ENCODE measurements around the gene ACADVL.

Gene ACADVL

GRCh38 chr17:7218166-7218565 is 1.6 kb upstream of the ACADVL start:
- Histone ChIP-seq H3K9ac (no peak overlapping the region), H3K27ac (no peak overlapping the region), H3K4me2 (no peak overlapping the region), H3K27me3 (ENCODE audit: insufficient read depth, low read depth) (no peaks in the 10 kb centered on the region), H3K79me2 (ENCODE audit: insufficient read depth, low read depth) (no peaks in the 10 kb centered on the region), H2AFZ (ENCODE audit: low read depth) (no peak overlapping the region), H3K36me3 (ENCODE audit: insufficient read depth) (no peaks in the 10 kb centered on the region), H3K4me1 (ENCODE audit: low read depth, poor library complexity, severe bottlenecking) (no peaks in the 10 kb centered on the region), H3K4me3 (IDR thresholded peaks at IDR 0.05; ENCODE audit: insufficient read depth, low read depth, low read length) (no peak overlapping the region), H4K20me1 (ENCODE audit: insufficient read depth) (no peaks in the 10 kb centered on the region)
- TF ChIP-seq, protein P1, sequence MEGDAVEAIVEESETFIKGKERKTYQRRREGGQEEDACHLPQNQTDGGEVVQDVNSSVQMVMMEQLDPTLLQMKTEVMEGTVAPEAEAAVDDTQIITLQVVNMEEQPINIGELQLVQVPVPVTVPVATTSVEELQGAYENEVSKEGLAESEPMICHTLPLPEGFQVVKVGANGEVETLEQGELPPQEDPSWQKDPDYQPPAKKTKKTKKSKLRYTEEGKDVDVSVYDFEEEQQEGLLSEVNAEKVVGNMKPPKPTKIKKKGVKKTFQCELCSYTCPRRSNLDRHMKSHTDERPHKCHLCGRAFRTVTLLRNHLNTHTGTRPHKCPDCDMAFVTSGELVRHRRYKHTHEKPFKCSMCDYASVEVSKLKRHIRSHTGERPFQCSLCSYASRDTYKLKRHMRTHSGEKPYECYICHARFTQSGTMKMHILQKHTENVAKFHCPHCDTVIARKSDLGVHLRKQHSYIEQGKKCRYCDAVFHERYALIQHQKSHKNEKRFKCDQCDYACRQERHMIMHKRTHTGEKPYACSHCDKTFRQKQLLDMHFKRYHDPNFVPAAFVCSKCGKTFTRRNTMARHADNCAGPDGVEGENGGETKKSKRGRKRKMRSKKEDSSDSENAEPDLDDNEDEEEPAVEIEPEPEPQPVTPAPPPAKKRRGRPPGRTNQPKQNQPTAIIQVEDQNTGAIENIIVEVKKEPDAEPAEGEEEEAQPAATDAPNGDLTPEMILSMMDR (conservative IDR thresholded peaks at IDR 0.05; ENCODE audit: low read depth, low read length), result no peak

- Histone ChIP-seq H3K4me1 (ENCODE audit: low read depth, poor library complexity, severe bottlenecking) (no peaks in the 10 kb centered on the region), H4K20me1 (ENCODE audit: insufficient read depth) (no peaks in the 10 kb centered on the region), H3K4me3 (IDR thresholded peaks at IDR 0.05; ENCODE audit: insufficient read depth, low read depth, low read length) (no peak overlapping the region), H3K36me3 (ENCODE audit: insufficient read depth) (no peaks in the 10 kb centered on the region), H3K4me2 (no peak overlapping the region), H2AFZ (ENCODE audit: low read depth) (no peak overlapping the region), H3K79me2 (ENCODE audit: insufficient read depth, low read depth) (no peaks in the 10 kb centered on the region), H3K27ac (no peak overlapping the region), H3K9ac (no peak overlapping the region), H3K27me3 (ENCODE audit: insufficient read depth, low read depth) (no peaks in the 10 kb centered on the region)
- TF ChIP-seq, protein P1 (conservative IDR thresholded peaks at IDR 0.05; ENCODE audit: low read depth, low read length), result no peak
Measured at GRCh38 chr17:7218758-7219157, 980 bp upstream of the ACADVL start.

GRCh38 chr17:7219229-7219811 is 418 bp upstream of the ACADVL start:
- H3K79me2 ChIP-seq (ENCODE audit: insufficient read depth, low read depth), result no peaks in the 10 kb centered on the region
- H4K20me1 ChIP-seq (ENCODE audit: insufficient read depth), result no peaks in the 10 kb centered on the region
- H3K36me3 ChIP-seq (ENCODE audit: insufficient read depth), result no peaks in the 10 kb centered on the region
- H3K27ac ChIP-seq, result no peak overlapping the region
- no peak overlapping the region; the same call in 1 of the 2 replicates for H2AFZ ChIP-seq (ENCODE audit: low read depth)
- no peak overlapping the region for H3K4me2 ChIP-seq
- TF ChIP-seq, protein P1 (conservative IDR thresholded peaks at IDR 0.05; ENCODE audit: low read depth, low read length), result no peak
- no peak overlapping the region for H3K4me3 ChIP-seq (IDR thresholded peaks at IDR 0.05; ENCODE audit: insufficient read depth, low read depth, low read length)
- no peaks in the 10 kb centered on the region for H3K27me3 ChIP-seq (ENCODE audit: insufficient read depth, low read depth)
- H3K4me1 ChIP-seq (ENCODE audit: low read depth, poor library complexity, severe bottlenecking), result no peaks in the 10 kb centered on the region
- no peak overlapping the region for H3K9ac ChIP-seq

GRCh38 chr17:7220593-7221277 is 997 bp downstream of the ACADVL start:
- no peak overlapping the region for H3K4me3 ChIP-seq (IDR thresholded peaks at IDR 0.05; ENCODE audit: insufficient read depth, low read depth, low read length)
- no peaks in the 10 kb centered on the region for H3K4me1 ChIP-seq (ENCODE audit: low read depth, poor library complexity, severe bottlenecking)
- H3K27me3 ChIP-seq (ENCODE audit: insufficient read depth, low read depth), result no peaks in the 10 kb centered on the region
- peak overlapping the region; percentile 33 for H3K4me2 ChIP-seq
- peak overlapping the region; percentile 20; the same call in 1 of the 2 replicates for H3K27ac ChIP-seq
- H4K20me1 ChIP-seq (ENCODE audit: insufficient read depth), result no peaks in the 10 kb centered on the region
- H3K36me3 ChIP-seq (ENCODE audit: insufficient read depth), result no peaks in the 10 kb centered on the region
- H2AFZ ChIP-seq (ENCODE audit: low read depth), result no peak overlapping the region
- no peaks in the 10 kb centered on the region for H3K79me2 ChIP-seq (ENCODE audit: insufficient read depth, low read depth)
- peak overlapping the region; percentile 49; the same call in 1 of the 2 replicates for H3K9ac ChIP-seq
- TF ChIP-seq, protein P1 (conservative IDR thresholded peaks at IDR 0.05; ENCODE audit: low read depth, low read length), result peak; percentile 34; the same call in 1 of the 2 replicates
